HG03103 (cell line): ENCODE measurements around the gene SDCCAG8.
A peak's percentile ranks its signal among the peaks of the same experiment; 100 is the strongest.

Experiments used
- ATAC-seq: cut with Tn5 transposase; IDR thresholded peaks from one replicate; pipeline ENCODE4 v1.9.1; 2021; ENCODE audit warnings: low read depth; ENCODE audit not compliant: unreplicated experiment

The SDCCAG8 gene

DNA sequence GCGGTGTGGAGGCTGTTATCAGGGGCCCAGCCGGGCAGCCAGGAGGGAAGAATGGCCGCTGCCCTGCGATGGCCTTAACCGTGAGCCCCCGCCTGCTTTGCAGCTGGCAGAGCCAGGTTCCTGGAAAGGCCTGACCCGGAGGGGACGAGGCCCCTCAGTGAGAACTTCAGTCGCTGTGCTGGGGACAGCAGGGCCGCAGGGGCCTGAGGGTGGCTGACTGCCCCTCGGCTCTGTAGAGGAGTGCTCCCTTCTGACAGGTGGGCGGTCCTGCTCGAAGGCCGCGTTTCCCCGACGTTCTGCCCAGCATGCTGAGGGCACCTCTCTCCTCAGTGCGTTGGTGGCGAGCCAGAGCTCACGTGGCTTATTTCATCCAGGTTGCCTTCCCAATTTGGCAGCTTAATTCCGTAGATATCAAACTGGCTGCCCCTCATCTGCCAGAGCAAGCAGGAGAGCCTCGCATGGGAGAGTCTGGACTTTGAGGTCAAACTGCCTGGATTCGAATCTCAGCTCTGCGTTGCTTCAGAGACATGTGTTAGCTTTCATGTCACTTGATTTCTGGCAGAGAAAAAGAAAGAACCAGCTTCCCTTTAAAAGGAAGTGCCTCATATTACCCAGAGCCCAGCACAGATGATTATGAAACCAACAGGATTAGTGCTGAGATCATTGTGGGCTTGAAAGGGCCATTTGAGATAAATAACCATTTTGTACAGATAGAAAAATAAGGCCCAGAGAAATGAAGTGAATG lies 239.8 kb downstream of the SDCCAG8 start:
- no peak for ATAC-seq

DNA sequence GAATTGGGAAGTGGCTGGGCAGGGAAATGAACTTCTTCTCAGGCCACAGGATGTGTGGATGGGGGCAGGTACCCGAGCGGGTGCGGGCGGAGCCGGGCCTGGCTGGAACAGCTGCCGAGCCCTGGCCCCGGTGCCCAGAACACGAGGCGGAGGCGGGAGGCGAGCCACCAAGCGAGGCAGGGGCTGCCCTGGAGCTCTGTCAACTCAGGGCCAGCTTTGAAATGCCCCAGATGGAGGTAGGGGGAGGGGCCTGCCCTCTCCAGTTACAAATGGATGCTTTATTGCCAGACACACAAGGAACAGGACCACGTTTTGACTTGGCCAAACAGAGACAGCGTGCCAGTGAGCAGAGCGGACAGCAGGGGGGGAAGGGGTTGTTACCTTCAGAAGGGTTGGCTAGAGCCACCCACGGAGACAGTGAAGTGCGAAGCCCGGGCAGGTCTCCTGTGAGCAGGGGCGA lies 240.4 kb downstream of the SDCCAG8 start:
- no peak for ATAC-seq

DNA sequence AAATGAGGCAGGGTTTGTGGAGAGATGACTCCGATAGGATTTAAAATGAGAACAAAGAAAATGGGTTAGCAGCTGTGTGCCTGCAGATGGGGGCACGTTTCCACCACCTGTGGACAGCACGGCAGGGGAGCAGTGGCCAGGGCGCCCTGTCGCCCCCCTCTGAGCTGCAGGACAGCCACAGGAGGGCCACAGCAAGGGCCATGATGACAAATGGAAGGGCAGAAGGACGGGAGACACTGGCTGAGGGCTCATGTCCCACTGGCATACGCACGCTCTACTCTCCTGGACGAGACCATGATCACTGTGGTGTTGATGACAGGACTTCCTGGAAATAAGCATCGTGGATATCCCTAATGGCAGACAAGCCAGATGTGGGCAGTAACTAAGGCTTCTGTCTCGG lies 241.0 kb downstream of the SDCCAG8 start:
- no peak for ATAC-seq

DNA sequence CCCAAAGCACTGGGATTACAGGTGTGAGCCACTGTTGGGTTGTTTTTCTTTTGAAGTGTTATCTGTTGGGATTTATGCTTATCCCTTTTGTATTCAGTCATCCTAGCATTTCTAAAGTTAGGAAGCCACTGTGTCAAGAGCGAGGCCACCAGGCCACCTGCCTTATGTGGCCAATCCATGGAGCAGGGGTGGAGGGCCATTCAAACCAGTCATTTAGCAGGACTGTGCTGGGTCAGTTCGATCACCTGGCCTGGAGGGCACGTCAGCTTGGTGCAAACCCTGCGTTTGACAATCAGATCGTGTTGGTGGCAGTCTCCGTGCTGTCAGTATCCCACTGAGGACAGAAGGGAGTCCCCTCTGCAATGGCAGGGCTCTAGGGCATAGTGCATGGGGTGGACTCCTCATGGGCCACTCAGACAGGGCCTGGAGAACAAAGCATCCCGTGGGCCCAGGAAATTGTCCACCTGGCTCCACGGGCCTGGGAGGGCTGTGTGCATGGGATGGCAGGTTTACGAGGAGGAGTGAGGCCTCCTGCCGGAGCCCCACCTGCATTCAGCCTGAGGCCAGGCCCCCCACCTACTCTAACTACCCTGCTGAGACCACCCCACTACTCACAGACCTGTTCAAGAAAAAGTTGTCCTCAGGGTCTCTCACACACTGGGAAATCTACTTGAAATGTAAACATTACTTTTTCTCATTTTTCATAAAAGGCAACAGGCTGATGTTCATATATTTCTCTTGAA lies 242.3 kb downstream of the SDCCAG8 start:
- ATAC-seq, result no peak

DNA sequence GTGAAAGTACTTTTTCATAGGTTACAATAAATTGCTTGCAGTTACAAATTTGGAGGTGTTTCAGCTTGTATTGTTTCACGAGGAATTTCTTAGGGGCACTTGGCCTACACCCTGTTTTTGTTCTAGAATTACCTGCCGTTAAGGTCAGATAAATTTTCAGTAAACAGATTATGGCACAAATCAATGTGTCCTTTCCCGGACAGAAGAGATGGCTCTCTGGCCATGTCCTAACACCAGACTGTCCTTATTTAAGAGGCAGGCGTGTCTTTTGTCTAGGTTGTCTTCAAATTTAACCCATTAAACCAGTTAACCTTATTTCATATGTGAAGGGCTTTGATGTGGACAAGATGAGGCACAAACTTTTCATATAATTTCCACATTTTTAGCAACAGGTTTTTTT lies 243.4 kb downstream of the SDCCAG8 start:
- ATAC-seq, result no peak

DNA sequence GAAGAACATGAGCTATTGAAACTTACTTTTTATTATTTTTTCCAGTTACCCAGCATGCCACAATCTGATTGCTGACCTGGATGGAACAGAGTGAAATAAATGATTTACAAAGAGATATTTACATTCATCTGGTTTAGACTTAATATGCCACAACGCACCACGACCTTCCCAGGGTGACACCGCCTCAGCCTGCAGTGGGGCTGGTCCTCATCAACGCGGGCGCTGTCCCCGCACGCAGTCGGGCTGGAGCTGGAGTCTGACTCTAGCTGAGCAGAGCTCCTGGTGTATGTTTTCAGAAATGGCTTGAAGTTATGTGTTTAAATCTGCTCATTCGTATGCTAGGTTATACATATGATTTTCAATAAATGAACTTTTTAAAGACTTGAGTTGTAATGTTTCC lies 243.9 kb downstream of the SDCCAG8 start:
- no peak for ATAC-seq

DNA sequence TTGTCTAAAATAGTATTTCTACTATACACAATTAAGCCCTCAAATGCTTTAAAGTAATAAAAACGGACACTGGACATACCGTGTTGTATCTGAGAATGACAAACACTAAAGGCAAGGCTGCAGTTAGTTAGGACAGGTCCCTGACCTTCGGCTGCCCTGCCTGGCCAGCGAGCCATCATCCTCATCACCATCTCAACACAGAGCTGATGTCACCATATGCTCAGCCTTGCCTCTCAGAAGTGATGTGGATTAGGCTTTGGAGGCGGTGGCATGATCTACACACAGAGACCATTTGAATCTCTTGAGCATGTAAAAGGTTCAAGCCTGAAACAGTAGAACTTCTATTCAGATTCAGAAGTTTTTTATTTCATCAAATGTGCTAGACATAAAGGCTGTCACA lies 244.7 kb downstream of the SDCCAG8 start:
- ATAC-seq, result no peak

DNA sequence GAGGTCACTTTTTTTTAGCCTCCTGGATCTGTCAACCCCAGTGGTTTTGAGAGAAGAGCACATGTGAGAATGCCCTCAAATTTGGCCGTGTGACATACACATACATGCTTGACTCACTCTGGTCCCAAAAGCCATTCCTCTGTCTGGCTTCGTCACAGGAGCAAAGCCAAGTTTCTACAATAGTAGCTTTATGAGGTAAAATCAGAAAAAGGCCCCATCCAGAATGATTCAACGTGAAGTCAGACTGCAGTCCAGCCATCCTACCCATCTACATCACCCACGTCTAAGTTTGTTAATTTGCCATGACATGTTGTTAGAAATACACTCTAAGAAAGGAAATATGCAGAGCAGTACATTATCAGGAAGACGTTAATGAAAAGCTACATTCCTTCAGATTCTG lies 245.2 kb downstream of the SDCCAG8 start:
- no peak for ATAC-seq

DNA sequence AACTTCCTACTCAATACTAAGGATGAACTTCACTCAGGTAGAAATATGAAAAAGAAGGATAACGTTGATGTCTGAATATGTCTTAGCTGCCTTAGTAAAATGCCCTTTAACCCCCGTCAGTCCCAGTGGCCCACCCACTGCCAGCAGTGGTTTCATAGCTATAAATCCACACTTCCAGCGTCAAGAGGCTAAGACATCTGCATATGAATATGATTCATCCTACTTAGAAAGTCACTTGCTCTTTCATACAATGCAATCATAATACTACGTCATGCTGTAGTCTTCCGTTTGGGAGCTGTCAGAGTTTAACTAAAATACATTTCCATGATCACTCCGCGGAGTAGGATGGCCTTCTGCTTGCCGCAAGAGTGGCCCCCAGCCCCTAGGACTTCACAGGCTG lies 247.3 kb downstream of the SDCCAG8 start:
- no peak for ATAC-seq

DNA sequence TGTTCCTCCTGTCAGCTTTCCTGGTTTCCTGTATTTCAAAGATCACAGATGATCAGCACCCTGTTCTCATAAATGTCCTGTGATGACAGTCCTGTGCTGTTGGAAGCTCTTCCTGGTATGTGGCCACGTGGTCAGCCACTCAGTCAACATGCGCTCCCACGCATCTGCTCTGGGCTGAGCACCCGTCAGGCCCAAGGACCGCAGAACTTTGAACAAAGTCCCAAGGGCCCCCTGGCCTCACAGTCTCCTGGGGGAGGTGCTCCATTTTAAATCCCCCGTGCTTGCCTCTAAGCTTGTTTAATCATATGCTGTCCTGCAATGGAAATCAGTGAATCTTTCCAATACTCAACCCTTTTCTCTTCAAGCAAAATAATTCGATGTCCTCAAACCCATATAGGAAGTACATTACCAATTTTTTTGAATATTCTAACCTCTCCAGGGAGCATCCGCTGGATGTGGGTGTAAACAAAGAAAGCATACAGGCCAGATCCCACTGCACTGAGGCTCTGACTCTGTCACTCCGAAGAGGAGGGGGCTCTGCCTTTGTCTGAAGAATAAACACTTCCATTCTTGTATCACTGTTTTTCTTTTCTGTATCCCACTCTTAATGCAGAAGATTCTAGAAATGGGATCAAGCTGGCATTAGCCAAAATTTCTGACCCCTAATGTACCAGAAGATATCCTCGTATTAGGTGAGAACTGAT lies 250.3 kb downstream of the SDCCAG8 start:
- peak; percentile 40 for ATAC-seq

DNA sequence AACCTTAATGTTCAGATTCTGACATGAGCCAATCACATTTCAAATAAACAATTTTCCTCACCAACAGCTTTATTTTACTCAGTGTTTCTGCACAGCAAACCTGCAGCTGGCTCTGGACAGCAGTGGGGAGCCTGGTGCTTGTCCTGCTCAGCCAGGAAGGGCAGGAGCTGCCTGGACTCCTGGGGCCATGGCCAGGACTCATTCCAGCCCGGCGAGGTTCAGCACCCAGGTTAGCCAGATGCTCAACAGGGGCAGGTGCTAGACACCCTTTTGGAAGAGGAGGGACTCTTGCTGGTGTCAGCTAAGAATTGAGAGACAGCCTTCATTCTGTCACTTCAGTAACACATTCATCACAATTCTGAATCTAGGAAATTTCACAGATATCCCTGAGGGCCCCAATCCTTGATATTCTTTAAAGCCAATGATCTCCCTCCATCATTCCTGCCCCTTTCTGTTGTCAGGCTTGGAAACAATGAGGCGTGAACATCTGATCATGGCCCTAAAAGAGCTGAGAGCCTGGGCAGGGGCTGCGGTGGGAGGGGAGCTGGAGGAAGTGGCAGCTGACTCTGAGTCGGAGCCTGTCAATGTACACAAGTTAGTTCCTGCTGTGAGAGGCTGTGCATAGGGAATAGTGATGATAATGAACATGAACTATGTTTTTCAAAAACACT lies 251.3 kb downstream of the SDCCAG8 start:
- ATAC-seq, result no peak

DNA sequence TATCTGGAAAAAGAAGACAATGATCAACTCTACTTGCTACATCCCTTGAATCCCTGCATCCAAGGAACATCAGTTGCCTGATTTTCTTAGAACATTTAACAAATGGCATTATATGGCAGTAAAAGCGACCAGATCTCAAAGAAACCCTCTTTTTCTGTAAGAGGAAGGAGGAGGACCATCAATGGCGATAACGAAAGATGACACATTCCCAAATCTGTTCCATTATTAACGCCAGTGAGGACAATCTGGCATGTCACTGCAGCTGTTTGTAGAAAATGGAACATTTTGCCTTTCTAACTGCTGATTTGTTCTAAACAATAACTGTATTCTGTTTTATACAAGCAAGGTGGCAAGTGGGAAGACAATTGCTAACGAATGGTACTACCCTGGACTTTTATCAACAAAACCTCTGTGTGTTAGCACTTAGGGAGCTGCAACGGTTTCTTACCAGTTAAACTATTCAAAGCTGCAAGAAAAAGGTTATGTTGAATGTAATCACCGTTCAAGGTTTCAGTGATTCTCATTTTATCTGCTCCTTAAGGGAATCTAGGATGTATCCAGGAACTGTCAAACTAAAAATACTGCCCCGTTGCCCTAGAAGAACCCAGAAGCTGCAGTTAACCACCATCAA lies 251.9 kb downstream of the SDCCAG8 start:
- no peak for ATAC-seq

DNA sequence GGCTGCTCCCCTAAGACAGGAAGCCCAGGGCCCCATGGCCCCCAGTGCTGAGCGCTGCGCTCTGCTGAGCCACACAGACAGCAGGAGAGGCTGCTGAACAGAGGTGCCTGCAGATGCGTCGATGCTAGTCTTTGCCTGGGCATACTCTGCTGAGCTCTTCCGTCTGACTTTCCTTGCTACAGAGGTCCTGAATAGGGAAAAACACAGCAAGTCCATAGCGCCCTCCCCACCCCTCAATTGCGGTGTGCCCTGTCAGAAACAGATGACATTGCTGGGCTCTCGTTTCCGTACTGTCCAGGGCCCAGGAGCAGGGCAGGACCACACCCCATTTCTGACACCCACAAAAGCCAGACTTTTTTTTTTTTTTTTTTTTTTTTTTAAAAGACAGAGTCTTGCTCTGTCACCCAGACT lies 252.5 kb downstream of the SDCCAG8 start:
- peak; percentile 61 for ATAC-seq

DNA sequence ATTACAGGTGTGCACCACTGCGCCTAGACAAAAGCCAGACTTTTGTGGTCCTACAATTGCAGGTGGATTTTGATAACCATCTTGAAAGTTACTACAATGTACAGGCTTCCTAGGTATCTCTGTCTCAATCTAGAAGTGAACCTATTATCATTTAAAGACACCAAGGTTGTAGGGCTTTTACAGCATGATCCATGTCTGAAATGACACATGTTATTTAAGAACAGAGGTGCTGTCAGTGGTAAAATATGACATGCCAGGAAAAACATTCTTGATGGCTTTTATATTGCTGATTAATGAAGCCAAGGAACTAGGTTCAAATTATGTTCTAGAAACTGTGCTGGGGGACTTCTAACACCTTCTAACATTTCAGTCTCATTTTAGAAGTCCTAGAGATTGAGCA lies 253.1 kb downstream of the SDCCAG8 start:
- ATAC-seq, result no peak

DNA sequence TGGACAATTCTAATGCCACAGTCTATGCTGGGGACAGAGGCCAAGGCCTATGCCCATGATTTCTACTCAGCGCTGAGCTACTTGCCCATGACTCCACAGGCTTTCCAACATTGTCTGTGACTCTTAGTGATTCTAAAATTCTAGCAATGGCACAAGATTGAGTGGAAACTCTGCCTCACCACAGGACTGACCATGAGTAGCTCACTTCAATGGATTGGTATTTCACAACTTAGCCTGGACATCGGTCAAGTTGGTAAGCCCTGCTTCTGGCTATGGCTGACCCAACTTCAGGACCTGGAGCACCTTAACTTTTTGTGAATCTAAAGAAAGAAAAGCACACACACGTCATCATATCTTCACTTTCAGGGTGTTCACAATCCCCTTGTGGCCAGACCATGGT lies 255.1 kb downstream of the SDCCAG8 start:
- ATAC-seq, result no peak

DNA sequence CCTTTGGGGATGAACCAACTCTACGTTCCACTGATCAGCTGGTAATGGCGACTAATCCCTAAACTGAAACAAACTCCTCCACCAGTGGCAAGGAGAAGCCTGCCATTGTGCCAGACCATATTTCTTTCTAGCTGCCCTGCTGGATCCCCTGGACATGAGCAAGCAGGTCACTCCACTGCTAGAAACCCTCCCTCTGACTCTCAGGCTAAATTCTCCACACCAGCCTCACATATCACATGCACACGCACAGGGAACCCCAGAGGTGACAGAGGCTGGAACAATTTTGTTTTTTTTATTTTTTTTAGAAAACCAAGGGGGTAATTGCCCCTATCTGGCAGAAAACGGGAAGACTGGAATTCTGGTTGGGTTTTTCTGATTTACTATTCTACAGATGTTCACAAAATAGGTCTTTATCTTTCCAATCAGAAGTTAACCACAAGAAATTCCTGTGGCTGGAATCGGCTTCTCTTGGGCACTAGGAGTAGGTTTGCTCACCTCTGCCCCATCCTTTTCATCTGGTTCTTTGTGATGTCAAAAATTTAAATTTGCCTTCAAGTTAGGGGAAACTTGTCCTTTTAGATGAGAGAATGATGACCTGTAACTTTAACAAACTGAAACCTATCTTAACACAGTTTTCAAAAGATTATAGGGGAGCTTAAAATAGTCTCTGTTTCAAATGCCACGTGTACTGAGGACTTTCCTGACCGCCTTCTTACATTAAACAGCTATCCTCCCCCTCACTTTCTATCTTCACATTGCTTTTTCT lies 258.1 kb downstream of the SDCCAG8 start:
- no peak for ATAC-seq

DNA sequence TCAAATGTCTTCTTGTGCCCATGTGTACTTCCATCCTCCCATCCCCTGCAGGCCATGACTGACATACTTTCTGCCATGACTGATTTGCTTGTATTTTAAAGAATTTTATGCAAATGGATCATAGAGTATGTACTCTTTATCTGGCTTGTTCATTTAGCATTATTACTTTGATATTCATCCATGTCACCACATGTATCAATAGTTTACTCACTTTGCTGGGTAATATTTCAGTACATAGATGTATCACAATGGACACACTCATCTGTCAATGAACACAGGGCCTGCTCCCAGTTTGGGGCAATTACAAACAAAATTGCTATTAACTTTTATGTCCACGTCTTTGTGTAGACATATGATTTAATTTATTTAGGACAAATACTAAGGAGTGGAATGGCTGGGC lies 259.1 kb downstream of the SDCCAG8 start:
- no peak for ATAC-seq

DNA sequence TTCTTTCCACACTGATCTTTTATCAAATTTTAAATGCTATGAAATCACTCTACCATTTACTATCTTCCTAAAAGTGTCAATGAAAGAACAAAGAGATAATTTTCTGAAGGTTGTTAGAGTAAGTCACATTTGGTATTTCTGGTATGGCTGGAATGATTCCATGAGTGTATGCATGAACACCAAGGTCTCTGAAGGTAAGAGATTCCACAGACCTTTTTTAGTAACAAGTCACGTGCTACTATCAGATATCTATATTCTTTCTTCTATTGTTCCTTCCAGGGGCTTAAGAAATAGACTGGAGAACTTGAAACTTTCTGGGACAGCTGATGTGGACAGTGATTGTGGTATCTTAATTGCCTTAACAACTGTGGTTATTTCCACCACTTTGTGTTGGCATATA lies 265.0 kb downstream of the SDCCAG8 start:
- no peak for ATAC-seq

DNA sequence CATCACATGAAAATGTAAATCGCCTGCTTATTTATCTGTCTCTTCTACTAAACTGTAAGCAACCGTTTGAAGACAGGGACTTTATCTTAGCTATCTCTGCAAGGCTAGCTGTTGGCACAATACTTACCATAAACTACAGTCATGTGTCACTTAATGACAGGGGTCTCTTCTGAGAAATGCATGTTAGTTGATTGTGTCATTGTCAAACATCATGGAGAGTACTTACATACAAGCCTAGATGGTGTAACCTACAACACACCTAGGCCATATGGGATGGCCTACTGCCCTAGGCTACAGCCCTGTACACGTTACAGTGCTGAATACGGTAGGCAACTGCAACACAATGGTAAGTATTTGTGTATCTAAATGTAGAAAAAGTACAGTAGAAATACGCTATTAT lies 267.9 kb downstream of the SDCCAG8 start:
- ATAC-seq, result no peak

DNA sequence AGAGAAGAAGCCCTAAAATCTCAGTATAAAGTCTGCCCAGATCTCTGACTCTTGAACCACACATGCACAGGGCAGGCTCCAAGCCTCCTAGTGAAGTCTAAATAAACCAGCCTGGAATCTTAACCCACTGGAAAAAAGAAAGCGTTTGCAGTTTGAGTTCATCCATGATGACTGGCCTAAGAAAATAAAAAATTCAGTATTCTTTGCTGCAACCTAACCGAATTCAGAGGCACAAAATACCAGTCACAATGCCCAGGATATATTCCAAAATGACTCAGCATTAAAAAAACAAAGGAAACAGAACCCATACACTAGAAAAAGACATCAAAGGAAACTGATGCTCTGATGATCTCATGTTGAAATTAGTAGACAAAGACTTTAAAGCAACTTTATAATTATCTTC lies 269.2 kb downstream of the SDCCAG8 start:
- no peak for ATAC-seq
